22Rv1 (cell line): Measurements from ENCODE around the gene PADI3.

Experiments used
- ZFX ChIP-seq: fragments of 450-650 bp; IDR thresholded peaks from 2 replicates; pipeline ENCODE4 v1.6.1; 2017; ENCODE audit warnings: antibody characterized with exemption, borderline replicate concordance
- TF ChIP-seq, protein P1 (sequence below): fragments of 450-650 bp; IDR thresholded peaks from 2 replicates; pipeline ENCODE4 v1.5.1; 2017; ENCODE audit warnings: mild to moderate bottlenecking

GRCh38 chr1:17308593-17308992, 59.7 kb downstream of the PADI3 start:
- TF ChIP-seq, protein P1, sequence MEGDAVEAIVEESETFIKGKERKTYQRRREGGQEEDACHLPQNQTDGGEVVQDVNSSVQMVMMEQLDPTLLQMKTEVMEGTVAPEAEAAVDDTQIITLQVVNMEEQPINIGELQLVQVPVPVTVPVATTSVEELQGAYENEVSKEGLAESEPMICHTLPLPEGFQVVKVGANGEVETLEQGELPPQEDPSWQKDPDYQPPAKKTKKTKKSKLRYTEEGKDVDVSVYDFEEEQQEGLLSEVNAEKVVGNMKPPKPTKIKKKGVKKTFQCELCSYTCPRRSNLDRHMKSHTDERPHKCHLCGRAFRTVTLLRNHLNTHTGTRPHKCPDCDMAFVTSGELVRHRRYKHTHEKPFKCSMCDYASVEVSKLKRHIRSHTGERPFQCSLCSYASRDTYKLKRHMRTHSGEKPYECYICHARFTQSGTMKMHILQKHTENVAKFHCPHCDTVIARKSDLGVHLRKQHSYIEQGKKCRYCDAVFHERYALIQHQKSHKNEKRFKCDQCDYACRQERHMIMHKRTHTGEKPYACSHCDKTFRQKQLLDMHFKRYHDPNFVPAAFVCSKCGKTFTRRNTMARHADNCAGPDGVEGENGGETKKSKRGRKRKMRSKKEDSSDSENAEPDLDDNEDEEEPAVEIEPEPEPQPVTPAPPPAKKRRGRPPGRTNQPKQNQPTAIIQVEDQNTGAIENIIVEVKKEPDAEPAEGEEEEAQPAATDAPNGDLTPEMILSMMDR: no peak
- no peak for TF ChIP-seq ZFX
